IMR-90 (cell line): Measurements from ENCODE around the gene LGALS3. TPM values are rescaled to one million over a fixed set of nuclear protein-coding genes. Genes with fewer than 3 reads are reported as not detected.

ENCODE experiments used
- ATAC-seq: fragments of 200-7000 bp; cut with Tn5 transposase; 2 replicates; pipeline ENCODE4 v1.9.1; 2020; ENCODE audit warnings: low read depth, mild to moderate bottlenecking, moderate library complexity
- BruUV-seq: library from RNA; stranded (reverse); fragments of 400-500 nt; replicated peaks from 2 replicates; lab custom pipeline; 2021; lab: Mats Ljungman, UMichigan
- CTCF ChIA-PET: fragments of 300-600 bp; formaldehyde crosslinking; extraction: SDS; loops from one replicate; lab custom pipeline; 2021; ENCODE audit warnings: antibody characterized with exemption; lab: Yijun Ruan, JAX
- POLR2A ChIA-PET: fragments of 300-600 bp; sonication (Branson Sonifier 250); formaldehyde crosslinking; loops from one replicate; lab custom pipeline; 2022; ENCODE audit warnings: antibody characterized with exemption; ENCODE audit not compliant: unreplicated experiment; lab: Charles Lee
- DNase-seq: peaks from one replicate; pipeline ENCODE4 v3.0.0; 2013
- H2AFZ ChIP-seq: replicated peaks from 2 replicates; pipeline ENCODE3; 2013; ENCODE audit warnings: low read length, mild to moderate bottlenecking; ENCODE audit not compliant: poor library complexity
- H2AK5ac ChIP-seq: 2 replicates; pipeline ENCODE4 v1.6.1; 2013; ENCODE audit warnings: low read depth, low read length, inconsistent platforms
- H2AK9ac ChIP-seq: replicated peaks from 2 replicates; pipeline ENCODE3; 2013; ENCODE audit warnings: mild to moderate bottlenecking, low read depth, low read length, moderate library complexity; ENCODE audit not compliant: poor library complexity
- H2BK120ac ChIP-seq: 2 replicates; pipeline ENCODE4 v1.6.1; 2013; ENCODE audit warnings: low read depth, low read length, inconsistent platforms
- H2BK15ac ChIP-seq: 3 replicates; pipeline ENCODE4 v1.6.1; 2013; ENCODE audit warnings: low read depth, low read length, inconsistent platforms
- H2BK20ac ChIP-seq: 2 replicates; pipeline ENCODE4 v1.6.1; 2013; ENCODE audit warnings: low read depth, mild to moderate bottlenecking, inconsistent platforms, low read length, moderate library complexity
- H2BK5ac ChIP-seq: 2 replicates; pipeline ENCODE4 v1.6.1; 2013; ENCODE audit warnings: mild to moderate bottlenecking, low read depth, low read length, inconsistent platforms; ENCODE audit not compliant: poor library complexity, severe bottlenecking
- H3K14ac ChIP-seq: replicated peaks from 2 replicates; pipeline ENCODE4 v1.6.1; 2013; ENCODE audit warnings: low read depth, low read length, inconsistent platforms
- H3K18ac ChIP-seq: 2 replicates; pipeline ENCODE4 v1.6.1; 2013; ENCODE audit warnings: low read depth, low read length, control low read depth
- H3K23ac ChIP-seq: 2 replicates; pipeline ENCODE4 v1.6.1; 2013; ENCODE audit warnings: low read depth, low read length, inconsistent platforms
- H3K27ac ChIP-seq: 2 replicates; pipeline ENCODE4 v1.5.1; 2013; ENCODE audit warnings: mild to moderate bottlenecking, control low read depth, low read length; ENCODE audit not compliant: insufficient read depth
- H3K27me3 ChIP-seq: 2 replicates; pipeline ENCODE4 v1.6.1; 2013; ENCODE audit warnings: low read length; ENCODE audit not compliant: control insufficient read depth, insufficient read depth
- H3K36me3 ChIP-seq: 2 replicates; pipeline ENCODE4 v1.6.1; 2013; ENCODE audit warnings: low read length, mixed read lengths; ENCODE audit not compliant: control insufficient read depth, insufficient read depth
- H3K4ac ChIP-seq: 2 replicates; pipeline ENCODE4 v1.6.1; 2013; ENCODE audit warnings: low read depth, low read length, inconsistent platforms
- H3K4me1 ChIP-seq: 2 replicates; pipeline ENCODE4 v1.6.1; 2013; ENCODE audit warnings: low read length, mixed read lengths; ENCODE audit not compliant: control insufficient read depth, insufficient read depth
- H3K4me2 ChIP-seq: 2 replicates; pipeline ENCODE4 v1.6.1; 2013; ENCODE audit warnings: low read depth, mild to moderate bottlenecking, control low read depth, low read length, moderate library complexity
- H3K4me3 ChIP-seq: 2 replicates; pipeline ENCODE4 v1.5.1; 2013; ENCODE audit warnings: low read depth, mild to moderate bottlenecking, control low read depth, low read length, moderate library complexity; ENCODE audit not compliant: insufficient read depth
- H3K56ac ChIP-seq: 2 replicates; pipeline ENCODE4 v1.6.1; 2013; ENCODE audit warnings: low read length, inconsistent platforms; ENCODE audit not compliant: insufficient read depth; ENCODE audit errors: extremely low read depth
- H3K79me1 ChIP-seq, 2 experiments: 2 replicates each; pipeline ENCODE4 v1.6.1; 2013; ENCODE audit warnings: low read length in 2 of 2, inconsistent platforms in 1 of 2, low read depth in 1 of 2
- H3K9ac ChIP-seq: 2 replicates; pipeline ENCODE4 v1.6.1; 2013; ENCODE audit warnings: low read depth, low read length, control low read depth
- H3K9me1 ChIP-seq: 2 replicates; pipeline ENCODE4 v1.6.1; 2013; ENCODE audit warnings: low read length, inconsistent platforms; ENCODE audit not compliant: insufficient read depth
- H3K9me3 ChIP-seq: 2 replicates; pipeline ENCODE4 v1.6.1; 2013; ENCODE audit warnings: low read length; ENCODE audit not compliant: control insufficient read depth, insufficient read depth
- H4K20me1 ChIP-seq: 2 replicates; pipeline ENCODE4 v1.6.1; 2013; ENCODE audit warnings: low read length, inconsistent platforms; ENCODE audit not compliant: insufficient read depth
- H4K5ac ChIP-seq: 2 replicates; pipeline ENCODE4 v1.6.1; 2013; ENCODE audit warnings: mild to moderate bottlenecking, low read depth, low read length, control low read depth
- H4K8ac ChIP-seq, 2 experiments: 2 replicates each; pipeline ENCODE4 v1.6.1; 2013; ENCODE audit warnings: low read depth in 2 of 2, low read length in 2 of 2, control low read depth in 1 of 2, inconsistent platforms in 1 of 2
- H4K91ac ChIP-seq: 2 replicates; pipeline ENCODE4 v1.6.1; 2013; ENCODE audit warnings: low read depth, low read length, inconsistent platforms; ENCODE audit not compliant: insufficient read depth
- BHLHE40 ChIP-seq: fragments of 150-350 bp; IDR thresholded peaks from 2 replicates; pipeline ENCODE4 v1.6.1; 2016; ENCODE audit warnings: mild to moderate bottlenecking, low read depth, low read length
- CEBPB ChIP-seq: IDR thresholded peaks from 2 replicates; pipeline ENCODE4 v1.6.1; 2012; ENCODE audit warnings: low read depth, low read length, improper control_type of control experiment
- CHD1 ChIP-seq: IDR thresholded peaks from 2 replicates; pipeline ENCODE4 v1.6.1; 2012; ENCODE audit warnings: low read depth, low read length, improper control_type of control experiment
- ELK1 ChIP-seq: fragments of 150-350 bp; IDR thresholded peaks from 2 replicates; pipeline ENCODE4 v1.6.1; 2016; ENCODE audit warnings: low read depth, mild to moderate bottlenecking, low read length, moderate library complexity, borderline replicate concordance
- FOS ChIP-seq: fragments of 150-350 bp; IDR thresholded peaks from 2 replicates; pipeline ENCODE4 v1.6.1; 2016; ENCODE audit warnings: low read depth, low read length
- MAFK ChIP-seq: IDR thresholded peaks from 2 replicates; pipeline ENCODE4 v1.6.1; 2012; ENCODE audit warnings: low read depth, low read length, improper control_type of control experiment
- MAZ ChIP-seq: IDR thresholded peaks from 2 replicates; pipeline ENCODE4 v1.6.1; 2012; ENCODE audit warnings: low read depth, mild to moderate bottlenecking, low read length, improper control_type of control experiment, moderate library complexity, borderline replicate concordance
- MXI1 ChIP-seq: IDR thresholded peaks from 2 replicates; pipeline ENCODE4 v1.6.1; 2012; ENCODE audit warnings: low read depth, mild to moderate bottlenecking, low read length, moderate library complexity, borderline replicate concordance
- NFE2L2 ChIP-seq: fragments of 150-350 bp; IDR thresholded peaks from 2 replicates; pipeline ENCODE4 v1.6.1; 2016; ENCODE audit warnings: low read depth, mild to moderate bottlenecking, low read length
- POLR2A ChIP-seq: IDR thresholded peaks from 2 replicates; pipeline ENCODE4 v1.6.1; 2012; ENCODE audit warnings: mild to moderate bottlenecking, low read depth, low read length
- RAD21 ChIP-seq: IDR thresholded peaks from 2 replicates; pipeline ENCODE4 v1.6.1; 2012; ENCODE audit warnings: low read length, improper control_type of control experiment
- RCOR1 ChIP-seq: IDR thresholded peaks from 2 replicates; pipeline ENCODE4 v1.6.1; 2012; ENCODE audit warnings: mild to moderate bottlenecking, low read length, improper control_type of control experiment; ENCODE audit not compliant: insufficient replicate concordance
- RFX5 ChIP-seq: IDR thresholded peaks from 2 replicates; pipeline ENCODE4 v1.8.0; 2012; ENCODE audit warnings: low read depth, mild to moderate bottlenecking, low read length, moderate library complexity
- SMC3 ChIP-seq: fragments of 150-350 bp; IDR thresholded peaks from 2 replicates; pipeline ENCODE4 v1.6.1; 2016; ENCODE audit warnings: low read depth, mild to moderate bottlenecking, antibody characterized with exemption, low read length, moderate library complexity
- USF2 ChIP-seq: fragments of 150-350 bp; IDR thresholded peaks from 2 replicates; pipeline ENCODE4 v1.6.1; 2017; ENCODE audit warnings: mild to moderate bottlenecking, antibody characterized with exemption, low read length, low read depth
- WGBS, 2 experiments: methylation state at CpG; one replicate each; pipeline versions ENCODE4 v1.1.5 to v1.1.7; 2013; ENCODE audit warnings: missing lambda C conversion rate in 2 of 2; ENCODE audit not compliant: insufficient read length in 1 of 2; ENCODE audit errors: extremely low coverage in 2 of 2; 5-methylcytosine and 5-hydroxymethylcytosine counted together
- dilution Hi-C: fragments of 300-500 bp; cut with HindIII; formaldehyde crosslinking; loops from one replicate; pipeline ENCODE4 v1.14.3; 2018; ENCODE audit warnings: low sequenced_read_pairs; ENCODE audit not compliant: unreplicated experiment
- in situ Hi-C: fragments of 300-500 bp; cut with MboI; formaldehyde crosslinking; loops from 3 replicates; pipeline ENCODE4 v1.14.3; 2019; ENCODE audit warnings: low sequenced_read_pairs, inconsistent platforms, mixed read lengths
- intact Hi-C: fragments of 100-400 bp; cut with micrococcal nuclease; formaldehyde crosslinking; loops from 2 replicates; pipeline ENCODE4 v1.10.0; 2022
- polyA plus RNA-seq, 3 experiments: library from polyadenylated mRNA; depleted of rRNA; stranded (reverse); fragments of >200 nt; gene quantifications; 2 replicates each; pipeline ENCODE4 v1.2.3, GENCODE V29; 2012; ENCODE audit warnings: low replicate concordance in 1 of 3
- total RNA-seq: library from RNA; depleted of rRNA; stranded (reverse); fragments of >200 nt; gene quantifications from 2 replicates; pipeline ENCODE4 v1.2.3, GENCODE V29; 2012
- TF ChIP-seq, protein P1 (sequence below): conservative IDR thresholded peaks from 2 replicates; pipeline ENCODE4 v1.5.1; 2012; ENCODE audit warnings: mild to moderate bottlenecking, low read depth, low read length, improper control_type of control experiment

The LGALS3 gene
- total and polyA plus RNA-seq, 2 of the 4 experiments (the other 2 are of a cell fraction): 84.4 to 171 TPM

DNA sequence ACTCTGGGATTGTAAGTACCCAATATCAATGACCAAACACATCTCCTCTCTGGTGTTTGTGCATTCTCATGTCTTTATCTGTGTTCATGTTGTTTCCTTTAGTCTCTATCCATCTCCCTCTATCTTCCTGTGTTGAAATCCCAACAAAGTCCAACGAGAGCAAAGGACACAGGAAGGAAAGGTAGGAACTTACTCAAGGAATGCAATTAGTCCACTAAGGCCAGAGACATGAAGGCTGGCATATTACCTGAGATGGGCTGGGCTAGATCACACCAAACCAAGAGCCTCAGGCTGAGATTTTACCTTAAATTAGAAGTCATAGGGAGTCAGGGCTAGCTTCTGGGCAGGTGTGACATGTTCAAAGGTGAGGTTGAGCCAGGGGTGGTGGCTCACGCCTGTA lies 14.3 kb upstream of the LGALS3 start:
- Histone ChIP-seq H3K36me3 (no peaks in the 10 kb centered on the region), H3K14ac (no peak overlapping the region), H4K8ac (no peak overlapping the region), H4K20me1 (no peaks in the 10 kb centered on the region), H3K4me2 (no peak overlapping the region), H4K91ac (no peak overlapping the region), H2BK20ac (no peak overlapping the region), H3K4ac (no peak overlapping the region), H2BK15ac (no peak overlapping the region), H3K79me1 (peaks cover 0 to 2% of the 10 kb centered on the region in 2 experiments; a peak in 1 of 4 replicates), H3K4me3 (no peak overlapping the region), H3K27ac (no peak overlapping the region), H2BK120ac (no peak overlapping the region), H3K9me3 (no peaks in the 10 kb centered on the region), H2AFZ (no peak overlapping the region), H4K5ac (no peak overlapping the region), H3K9ac (no peak overlapping the region), H3K27me3 (no peaks in the 10 kb centered on the region), H3K4me1 (peaks cover 2% of the 10 kb centered on the region; the same call in 1 of the 2 replicates), H2AK9ac (no peak overlapping the region), H3K23ac (no peak overlapping the region), H3K18ac (no peak overlapping the region), H3K56ac (no peak overlapping the region), H3K9me1 (peaks cover 4% of the 10 kb centered on the region), H2BK5ac (no peak overlapping the region), H2AK5ac (no peak overlapping the region)
- no peak for TF ChIP-seq CEBPB
- TF ChIP-seq CHD1: no peak
- no peak for TF ChIP-seq POLR2A
- TF ChIP-seq ELK1: no peak
- TF ChIP-seq MXI1: no peak
- TF ChIP-seq RAD21: no peak
- no peak for TF ChIP-seq SMC3
- no peak for TF ChIP-seq RCOR1
- no peak for TF ChIP-seq RFX5
- TF ChIP-seq, protein P1, sequence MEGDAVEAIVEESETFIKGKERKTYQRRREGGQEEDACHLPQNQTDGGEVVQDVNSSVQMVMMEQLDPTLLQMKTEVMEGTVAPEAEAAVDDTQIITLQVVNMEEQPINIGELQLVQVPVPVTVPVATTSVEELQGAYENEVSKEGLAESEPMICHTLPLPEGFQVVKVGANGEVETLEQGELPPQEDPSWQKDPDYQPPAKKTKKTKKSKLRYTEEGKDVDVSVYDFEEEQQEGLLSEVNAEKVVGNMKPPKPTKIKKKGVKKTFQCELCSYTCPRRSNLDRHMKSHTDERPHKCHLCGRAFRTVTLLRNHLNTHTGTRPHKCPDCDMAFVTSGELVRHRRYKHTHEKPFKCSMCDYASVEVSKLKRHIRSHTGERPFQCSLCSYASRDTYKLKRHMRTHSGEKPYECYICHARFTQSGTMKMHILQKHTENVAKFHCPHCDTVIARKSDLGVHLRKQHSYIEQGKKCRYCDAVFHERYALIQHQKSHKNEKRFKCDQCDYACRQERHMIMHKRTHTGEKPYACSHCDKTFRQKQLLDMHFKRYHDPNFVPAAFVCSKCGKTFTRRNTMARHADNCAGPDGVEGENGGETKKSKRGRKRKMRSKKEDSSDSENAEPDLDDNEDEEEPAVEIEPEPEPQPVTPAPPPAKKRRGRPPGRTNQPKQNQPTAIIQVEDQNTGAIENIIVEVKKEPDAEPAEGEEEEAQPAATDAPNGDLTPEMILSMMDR: no peak
- TF ChIP-seq USF2: no peak
- TF ChIP-seq MAZ: no peak
- no peak for TF ChIP-seq BHLHE40
- TF ChIP-seq FOS: no peak
- TF ChIP-seq NFE2L2: no peak
- TF ChIP-seq MAFK: no peak
- ATAC-seq: no peak
- ChIA-PET CTCF (no interaction called here), POLR2A (no interaction called here)
- no TSS peak for BruUV-seq
- intact Hi-C loops (no loop called here), in situ Hi-C loops (no loop called here), dilution Hi-C loops (no loop called here)
- DNase-seq: no peak
- 100% methylated on average over 1 of the region's 2 CpGs; no CpG with 5 or more reads in 1 of the 2 experiments for WGBS, 2 experiments
